Mammary epithelial cell (primary cell): ENCODE measurements around the gene DOCK2.

Experiments
- EZH2 ChIP-seq: IDR thresholded peaks from 2 replicates; pipeline ENCODE4 v1.6.1; 2012; ENCODE audit warnings: low read length, inconsistent platforms, borderline replicate concordance
- TF ChIP-seq, protein P1 (sequence below), 2 donors: IDR thresholded peaks in 1 of 2; conservative IDR thresholded peaks in 1 of 2; 2 replicates each; pipeline ENCODE4 v1.5.1; 2011 to 2012; ENCODE audit warnings: inconsistent platforms in 2 of 2, low read length in 2 of 2, mild to moderate bottlenecking in 2 of 2, control low read depth in 1 of 2, low read depth in 1 of 2; ENCODE audit not compliant: insufficient read depth in 1 of 2; ENCODE audit errors: extremely low read depth in 1 of 2

DNA sequence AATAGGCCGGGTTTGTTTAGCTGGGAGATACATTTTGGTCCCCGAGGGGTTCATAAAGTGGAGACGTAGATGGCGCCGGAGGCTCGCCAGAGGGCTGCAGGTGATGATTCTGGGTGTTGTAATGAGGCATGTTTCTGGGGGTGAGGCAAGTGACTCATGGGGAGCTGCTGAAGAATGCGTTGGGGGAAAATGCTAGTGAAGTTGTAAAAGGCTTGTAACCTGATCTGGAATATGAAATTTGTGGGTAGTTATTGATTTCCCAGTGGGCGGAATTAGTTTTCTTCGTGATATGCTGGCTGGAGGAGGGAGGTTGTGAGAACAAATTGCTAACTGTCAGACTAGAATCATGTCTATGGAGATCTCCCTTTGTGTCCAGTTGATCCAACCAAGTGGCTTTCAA lies 158.3 kb downstream of the DOCK2 start:
- no peak for TF ChIP-seq EZH2
- TF ChIP-seq, protein P1, sequence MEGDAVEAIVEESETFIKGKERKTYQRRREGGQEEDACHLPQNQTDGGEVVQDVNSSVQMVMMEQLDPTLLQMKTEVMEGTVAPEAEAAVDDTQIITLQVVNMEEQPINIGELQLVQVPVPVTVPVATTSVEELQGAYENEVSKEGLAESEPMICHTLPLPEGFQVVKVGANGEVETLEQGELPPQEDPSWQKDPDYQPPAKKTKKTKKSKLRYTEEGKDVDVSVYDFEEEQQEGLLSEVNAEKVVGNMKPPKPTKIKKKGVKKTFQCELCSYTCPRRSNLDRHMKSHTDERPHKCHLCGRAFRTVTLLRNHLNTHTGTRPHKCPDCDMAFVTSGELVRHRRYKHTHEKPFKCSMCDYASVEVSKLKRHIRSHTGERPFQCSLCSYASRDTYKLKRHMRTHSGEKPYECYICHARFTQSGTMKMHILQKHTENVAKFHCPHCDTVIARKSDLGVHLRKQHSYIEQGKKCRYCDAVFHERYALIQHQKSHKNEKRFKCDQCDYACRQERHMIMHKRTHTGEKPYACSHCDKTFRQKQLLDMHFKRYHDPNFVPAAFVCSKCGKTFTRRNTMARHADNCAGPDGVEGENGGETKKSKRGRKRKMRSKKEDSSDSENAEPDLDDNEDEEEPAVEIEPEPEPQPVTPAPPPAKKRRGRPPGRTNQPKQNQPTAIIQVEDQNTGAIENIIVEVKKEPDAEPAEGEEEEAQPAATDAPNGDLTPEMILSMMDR (conservative IDR thresholded peaks at IDR 0.05 in 1 of 2, IDR thresholded peaks at IDR 0.05 in 1 of 2; ENCODE audit: extremely low read depth in 1 of 2, insufficient read depth in 1 of 2, low read depth in 1 of 2, low read length in 2 of 2) = no peak
